NCI-H2171 treated with DMSO at 0.1 percent for 48 hours (cell line): ENCODE data around the gene SLC6A12.

Experiments
- DNase-seq: peaks from one replicate; lab custom pipeline; 2025; lab: John Stamatoyannopoulos, UW

Gene SLC6A12

DNA sequence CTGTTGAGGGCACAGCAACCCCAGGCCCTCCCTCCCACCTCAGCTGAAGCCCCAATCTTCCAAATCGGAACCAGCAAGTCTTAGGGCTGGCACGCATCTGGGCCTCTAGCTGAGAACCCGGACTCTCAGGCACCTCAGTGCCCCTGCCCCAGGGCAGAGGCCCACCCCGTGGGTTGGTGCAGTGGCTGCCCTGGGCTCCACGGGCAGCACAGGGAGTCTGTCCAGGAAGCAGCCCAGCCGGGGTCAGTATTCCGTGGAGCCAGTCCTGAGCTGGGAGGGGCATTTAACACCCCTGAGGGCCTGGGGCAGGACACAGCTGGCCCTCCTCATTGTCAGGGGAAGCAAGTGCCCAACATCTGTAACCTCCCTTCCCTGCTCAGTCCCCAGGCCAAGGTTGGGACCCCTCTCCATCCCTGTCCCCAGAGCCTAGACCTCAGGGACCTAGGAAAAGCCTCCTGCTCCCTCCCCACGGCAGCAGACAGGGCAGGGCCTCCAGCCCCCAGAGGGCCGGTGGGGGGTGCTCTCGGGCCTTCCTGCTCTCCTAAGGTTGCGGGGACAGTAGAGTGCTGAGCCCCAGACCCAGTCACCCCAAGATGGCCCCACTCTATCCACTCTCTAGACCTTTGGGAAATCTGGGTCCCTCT, 36.5 kb downstream of the SLC6A12 start:
- DNase-seq = no peak

DNA sequence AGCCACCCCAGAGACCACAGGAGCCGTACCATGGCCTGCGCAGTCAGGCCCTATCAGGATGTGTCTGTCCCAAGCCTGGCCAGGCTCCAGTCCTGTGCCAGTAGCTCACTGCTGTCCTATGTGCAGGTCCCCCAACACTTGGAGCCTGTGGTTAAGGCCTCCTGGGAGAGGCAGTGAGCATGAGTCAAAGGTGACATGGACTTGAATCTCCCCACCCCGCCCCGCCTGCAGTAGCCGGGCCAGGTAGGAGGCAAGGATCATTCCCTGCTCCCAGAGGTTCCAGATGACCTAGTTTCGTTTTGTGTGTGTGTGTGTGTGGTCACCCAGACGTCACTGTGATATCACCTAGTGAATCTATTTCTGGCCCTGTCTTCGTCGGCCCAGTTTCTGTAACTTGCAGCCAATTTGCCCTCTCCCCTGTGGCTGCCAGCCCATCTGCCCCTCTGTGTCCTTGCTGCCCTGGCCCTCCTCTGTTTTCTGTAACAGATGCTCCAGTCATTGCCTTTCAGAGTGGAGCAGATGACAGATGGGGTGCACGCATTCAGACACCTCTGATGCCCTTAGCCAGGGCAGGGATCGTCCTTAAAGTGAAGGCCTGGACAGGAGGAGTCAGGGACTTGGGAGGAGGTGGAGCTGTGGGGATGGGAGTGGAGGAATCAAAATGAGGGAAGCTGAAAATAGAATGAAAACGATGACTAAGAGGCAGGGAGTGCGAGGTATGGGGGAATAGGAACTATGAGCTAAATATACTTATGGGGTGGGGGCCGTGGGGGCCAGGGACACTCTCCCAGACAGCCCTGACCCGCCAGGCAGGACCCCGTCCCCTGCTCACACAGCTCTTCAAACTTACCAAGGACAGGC, 37.4 kb downstream of the SLC6A12 start:
- DNase-seq = peak; percentile 100

DNA sequence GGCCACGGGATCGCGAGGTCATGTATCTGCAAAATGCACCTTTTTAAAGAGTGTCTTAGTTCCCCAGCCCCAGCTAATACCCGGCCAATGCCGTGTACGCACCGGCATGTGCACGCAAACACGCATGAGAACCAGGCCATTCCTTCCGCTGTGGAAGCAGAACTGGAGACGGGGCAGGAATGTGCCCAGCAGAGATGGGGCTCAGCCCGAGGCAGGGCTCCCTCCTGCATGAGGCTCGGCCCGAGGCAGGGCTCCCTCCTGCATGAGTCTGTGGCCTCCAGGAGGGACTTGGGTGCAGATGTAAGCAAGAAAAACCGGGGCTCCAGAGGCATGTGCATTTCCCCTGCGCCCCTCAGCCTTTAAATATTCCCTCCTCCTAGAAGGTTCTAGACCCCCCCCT, 38.2 kb downstream of the SLC6A12 start:
- no peak for DNase-seq

DNA sequence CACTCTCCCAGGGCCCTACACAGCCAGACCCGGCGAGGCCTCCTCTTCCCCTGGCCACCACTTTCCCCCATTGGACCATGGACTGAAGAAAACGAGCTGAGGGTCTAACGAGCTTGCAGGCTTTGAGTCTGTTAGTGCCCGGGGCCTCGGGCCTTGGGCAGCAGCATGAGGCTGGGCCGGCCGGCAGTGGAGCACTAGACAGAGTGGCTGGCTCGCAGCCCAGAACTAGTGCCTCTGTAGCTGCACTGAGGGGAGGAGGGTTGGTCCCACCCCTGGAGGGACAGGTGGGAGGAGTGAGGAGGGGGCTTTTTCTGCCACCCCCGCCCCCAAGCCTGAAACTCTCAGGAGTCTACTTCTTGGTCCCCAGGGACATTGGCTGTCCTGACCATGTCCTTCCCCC, 38.7 kb downstream of the SLC6A12 start:
- DNase-seq = peak; percentile 81

DNA sequence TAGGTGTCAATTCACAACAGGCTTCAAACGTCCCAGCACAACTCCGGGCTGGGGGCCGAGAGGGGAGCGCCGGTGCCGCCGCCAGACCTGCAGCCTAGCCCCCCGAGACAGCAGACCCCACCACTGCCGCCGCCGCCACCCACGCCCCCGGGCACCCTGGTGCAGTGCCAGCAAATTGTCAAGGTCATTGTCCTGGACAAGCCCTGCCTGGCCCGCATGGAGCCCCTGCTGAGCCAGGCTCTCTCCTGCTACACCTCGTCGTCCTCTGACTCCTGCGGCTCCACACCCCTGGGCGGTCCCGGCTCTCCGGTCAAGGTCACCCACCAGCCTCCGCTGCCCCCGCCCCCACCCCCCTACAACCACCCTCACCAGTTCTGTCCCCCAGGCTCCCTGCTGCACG, 39.4 kb downstream of the SLC6A12 start:
- no peak for DNase-seq

DNA sequence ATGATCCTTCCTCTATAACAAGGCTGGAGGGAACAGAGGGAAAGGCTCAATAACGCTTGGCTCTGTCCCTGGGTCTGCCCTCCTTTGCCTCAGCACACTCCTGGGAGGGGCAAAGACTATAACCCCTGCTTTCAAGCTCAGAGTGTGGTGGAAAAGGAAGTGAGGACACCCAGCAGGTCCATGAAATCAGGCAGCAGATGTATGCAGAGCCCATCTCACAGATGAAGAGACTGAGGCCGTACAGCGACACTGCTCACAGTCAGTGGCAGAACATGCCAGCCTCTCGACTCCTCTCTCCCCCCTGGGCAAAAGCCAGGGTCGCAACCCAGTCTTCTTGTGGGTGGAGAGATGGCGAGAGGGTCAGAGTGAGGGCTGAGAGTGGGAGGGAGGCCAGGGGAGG, 39.8 kb downstream of the SLC6A12 start:
- no peak for DNase-seq

DNA sequence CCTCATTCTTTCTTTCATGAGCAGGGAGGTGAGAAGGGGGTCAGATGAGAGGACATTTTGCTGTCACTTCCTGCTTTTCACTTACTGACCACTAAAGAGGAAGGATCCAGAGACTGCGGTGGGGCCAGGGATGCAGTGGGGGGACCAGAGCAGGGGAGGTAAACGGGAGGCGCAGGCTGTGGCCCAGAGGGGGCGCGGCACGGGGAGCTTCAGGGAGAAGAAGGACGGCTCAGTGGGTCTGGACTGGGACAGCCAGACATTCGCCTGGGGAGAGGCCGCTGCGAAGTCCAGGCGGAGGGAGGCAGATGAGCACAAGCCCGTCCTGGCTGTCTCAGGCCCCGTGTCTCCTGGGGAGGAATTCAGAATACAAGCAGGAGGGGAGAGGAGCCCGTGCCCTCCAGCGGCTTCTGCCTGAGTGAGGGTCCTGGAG, 41.2 kb downstream of the SLC6A12 start:
- DNase-seq = no peak

DNA sequence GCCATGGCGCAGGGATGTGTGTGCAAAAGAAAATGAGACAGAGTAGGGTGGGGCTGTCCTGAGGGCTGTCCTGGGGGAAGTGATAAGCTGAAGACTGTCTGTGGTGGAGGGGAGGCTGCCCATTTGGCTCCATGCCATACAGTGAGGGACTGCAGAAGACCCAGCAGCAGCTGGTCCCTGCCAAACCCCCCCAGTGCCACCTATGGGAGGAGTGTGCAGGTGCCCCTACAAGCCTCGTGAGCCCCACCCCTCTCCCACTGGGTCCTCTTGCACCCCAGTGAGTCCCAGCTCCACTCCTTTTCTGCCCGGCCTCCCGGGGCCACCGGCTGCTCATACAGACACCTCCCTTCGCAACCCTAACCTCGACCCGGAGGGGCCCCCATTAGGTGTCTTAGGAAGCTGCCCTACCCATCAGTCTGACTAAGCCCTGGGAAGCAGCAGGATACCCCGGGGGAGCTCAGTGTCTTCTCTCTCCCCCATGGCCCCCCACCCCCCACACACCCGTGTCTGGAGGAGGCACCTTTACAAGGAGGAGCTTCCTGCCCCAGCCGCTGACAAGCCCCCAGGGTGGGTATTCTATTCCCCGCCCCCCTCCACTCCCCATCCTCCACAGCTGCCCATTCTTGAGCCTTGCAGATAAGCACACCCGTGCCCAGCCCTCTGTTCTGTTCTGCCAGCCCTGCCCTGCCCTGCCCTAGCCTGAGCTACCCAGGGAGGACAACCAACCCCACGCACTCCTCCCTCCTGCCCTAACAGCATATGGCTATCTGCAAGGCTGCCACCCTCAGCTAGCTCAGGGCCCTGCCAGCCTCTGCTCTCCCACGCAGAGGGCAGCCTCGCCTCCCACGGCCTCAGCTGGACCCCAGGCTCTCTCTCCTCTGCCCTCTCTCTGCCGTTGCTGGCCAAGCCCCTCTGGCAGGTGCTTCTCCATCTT, 41.9 kb downstream of the SLC6A12 start:
- peak; percentile 51 for DNase-seq

DNA sequence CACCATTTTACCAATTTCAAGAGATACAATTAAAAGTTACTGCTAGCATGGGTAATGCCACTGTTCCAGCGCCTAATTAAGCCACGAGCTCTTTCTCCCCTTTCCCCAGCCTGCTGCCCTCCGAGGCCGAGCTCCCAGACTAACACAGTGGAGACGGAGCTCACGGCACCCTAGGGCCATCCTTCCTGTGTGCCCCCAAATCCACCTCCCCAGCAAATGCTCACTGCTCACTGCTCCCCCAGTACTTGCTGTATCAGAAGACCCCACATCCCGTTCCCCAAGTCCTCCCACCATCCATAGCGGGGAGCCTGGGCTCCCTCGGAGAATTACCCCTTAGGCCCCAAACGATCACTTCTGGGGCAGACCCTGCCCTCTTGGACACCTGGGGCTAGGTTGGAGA, 42.7 kb downstream of the SLC6A12 start:
- DNase-seq = no peak

DNA sequence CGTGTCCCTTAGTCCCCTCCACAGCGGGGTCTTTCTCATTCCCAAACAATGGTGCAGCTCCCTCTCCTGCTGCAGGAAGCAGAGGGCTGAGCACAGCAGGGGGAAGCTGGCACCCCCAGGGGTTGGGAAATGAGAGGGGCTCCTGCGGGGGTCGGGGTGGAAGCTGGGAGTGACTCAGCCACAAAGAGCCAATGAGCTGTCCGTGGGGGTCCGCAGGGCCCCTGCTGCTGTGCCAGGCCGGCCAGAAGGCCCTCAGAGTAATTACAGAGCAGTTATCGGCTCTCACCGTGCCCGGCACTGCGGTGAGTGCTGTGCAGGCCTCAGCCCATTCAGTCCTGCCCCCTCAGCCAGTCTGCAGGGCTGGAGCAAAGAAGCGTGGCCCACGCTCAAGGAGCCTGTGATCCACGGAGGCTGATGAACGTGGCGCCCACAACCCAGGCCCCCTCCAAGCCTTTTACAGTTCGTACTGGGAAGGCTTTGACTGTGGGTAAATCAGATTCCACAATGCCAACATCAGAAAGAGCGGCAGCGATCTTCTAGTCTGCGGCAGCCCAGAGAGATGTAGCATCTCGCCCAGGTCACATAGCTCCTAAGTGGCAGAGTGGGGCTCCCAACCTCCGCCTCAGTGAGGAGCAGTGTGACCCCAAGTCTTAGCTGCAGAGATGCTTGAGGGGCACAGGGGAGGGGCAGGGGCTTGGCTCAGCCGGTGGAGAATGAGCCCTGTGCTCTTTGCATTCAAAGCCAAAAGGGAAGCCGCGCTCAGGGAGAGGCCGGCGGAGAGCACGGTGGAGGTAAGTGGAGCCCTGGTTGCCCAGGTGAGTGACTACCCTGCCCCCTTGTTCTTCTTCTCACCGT, 43.4 kb downstream of the SLC6A12 start:
- DNase-seq = no peak

DNA sequence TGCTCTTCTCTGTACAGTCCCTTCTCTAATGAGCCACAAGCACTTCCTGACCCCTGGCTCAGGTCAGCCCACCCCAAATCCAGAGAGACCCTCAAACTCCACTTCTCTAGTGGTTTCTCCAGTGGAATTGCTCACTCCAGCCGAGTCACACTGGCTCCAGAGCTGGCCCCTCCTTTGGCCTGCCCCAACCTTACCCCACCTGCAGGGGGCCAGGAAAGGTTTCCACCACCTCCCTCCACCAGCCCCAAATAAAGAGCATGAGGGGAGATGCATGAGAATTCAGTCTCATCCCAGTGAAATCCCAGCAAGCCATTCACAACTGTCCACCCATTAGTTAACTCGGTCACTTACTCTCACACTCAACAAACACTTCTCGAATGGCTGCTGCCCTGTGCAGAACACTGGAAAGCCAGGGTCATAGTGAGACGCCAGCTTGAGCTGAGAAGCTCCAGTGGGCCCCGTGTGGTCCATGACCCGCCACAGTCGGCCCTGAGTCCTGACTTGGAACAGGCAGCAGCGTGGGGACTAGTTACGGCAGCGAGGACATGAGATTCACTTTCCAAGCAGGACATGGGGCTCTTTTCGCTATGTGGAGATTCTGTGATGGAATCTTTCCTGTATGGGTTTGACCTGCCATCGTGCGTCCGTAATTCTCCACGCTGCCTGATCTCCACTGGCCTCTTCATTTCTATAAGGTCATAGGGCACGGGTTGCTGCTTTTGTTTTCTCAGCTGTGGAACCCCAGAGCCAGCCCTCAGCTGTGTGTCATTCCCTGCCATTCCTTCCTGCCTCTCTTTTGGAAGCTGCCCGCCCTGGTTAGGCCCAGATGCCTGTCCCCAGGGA, 44.2 kb downstream of the SLC6A12 start:
- DNase-seq = no peak

DNA sequence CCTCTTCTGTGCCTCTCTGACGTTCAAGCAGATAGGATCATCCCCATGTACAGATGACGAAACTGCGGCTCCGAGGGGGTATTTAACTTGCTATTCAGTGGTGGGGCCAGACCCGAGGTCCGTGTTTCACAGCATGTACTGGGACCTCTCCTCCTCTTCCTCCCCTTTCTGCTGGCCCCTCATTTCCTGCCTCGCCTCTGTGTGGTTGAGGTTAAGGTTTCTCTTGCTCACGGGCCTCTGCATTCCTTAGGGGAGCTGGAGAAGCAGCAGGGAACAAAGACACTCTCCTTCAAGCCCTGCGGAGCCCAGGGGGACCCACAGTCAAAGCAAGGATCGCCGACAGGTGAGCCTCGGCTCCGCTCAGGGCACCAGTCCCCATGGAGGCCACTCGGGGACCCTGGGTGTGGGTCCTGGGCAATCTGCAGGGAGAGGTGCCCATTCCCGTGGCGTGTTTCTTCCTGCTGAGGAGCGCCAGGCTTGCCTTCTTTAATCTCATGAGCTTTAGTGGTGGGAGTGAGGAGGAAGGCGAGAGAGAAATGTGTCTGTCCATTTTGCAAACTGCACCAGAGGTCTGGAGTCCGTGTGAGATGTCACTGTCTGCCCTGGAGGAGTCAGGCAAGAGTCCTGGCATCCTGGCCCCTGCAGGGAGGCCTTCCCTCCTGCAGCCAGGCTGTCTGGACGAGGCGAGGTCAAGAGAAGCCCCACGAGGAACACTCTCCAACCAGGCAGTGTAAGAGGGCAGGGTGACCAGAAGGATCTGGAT, 45.0 kb downstream of the SLC6A12 start:
- DNase-seq = no peak

DNA sequence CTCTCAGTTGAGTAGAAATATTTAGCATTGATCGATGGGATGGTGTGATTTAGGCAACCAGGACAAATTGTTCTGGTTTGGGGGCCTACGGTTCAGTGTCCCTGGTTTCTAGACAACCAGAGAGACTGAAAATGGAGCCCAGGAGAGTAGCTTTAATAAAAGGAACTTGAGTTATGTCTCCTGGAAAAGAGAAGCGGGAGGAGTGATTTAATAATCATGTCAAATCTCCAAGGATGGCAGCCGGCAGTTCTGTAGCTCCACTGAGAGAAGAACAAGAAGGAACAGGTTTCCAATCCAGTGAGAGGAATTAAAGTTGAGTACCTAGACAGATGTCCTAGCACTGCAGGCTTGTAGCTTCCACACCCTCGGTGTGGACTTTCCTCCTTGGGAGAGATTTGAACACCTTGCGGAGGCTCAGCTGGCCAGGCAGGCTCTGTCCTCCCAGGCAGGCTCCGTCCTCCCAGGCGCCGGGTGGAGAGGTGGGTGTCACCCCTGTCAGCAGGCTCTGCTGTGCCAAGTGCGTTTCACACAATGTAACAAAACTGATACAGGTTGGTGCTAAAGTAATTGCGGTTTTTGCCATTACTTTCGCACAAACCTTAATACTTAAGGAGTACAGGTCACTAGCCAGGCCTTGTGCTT, 45.9 kb downstream of the SLC6A12 start:
- peak; percentile 69 for DNase-seq

DNA sequence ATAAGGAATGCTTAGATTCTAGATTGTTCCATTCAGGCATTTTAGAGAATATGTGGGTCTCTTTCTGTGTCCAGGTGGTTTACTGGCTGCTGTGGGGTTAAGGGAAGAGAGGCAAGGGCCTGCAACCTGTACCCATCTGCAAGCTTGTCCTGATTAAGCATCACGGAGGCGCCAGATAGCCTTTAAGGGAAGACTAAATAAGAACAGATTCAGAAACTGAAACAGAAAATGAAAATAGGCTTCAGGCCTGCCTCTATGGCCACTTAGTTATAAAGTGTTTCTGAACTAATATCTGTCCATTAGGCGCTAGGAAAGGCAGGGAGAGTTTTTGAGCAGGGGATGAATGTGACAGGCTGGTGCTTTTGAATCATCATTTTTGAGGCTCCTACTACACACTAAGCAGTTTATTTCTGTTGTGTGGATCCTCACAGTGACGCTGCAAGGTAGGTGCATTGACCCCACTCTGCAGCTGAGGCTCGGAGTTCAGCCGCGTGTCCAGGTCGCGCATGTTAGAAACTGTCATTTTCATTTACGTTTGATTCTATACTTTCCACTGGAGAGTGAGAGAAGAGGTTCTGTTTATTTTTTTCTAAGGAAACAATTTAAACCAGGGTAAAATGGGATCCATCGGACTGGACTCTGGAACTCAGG, 47.4 kb downstream of the SLC6A12 start:
- no peak for DNase-seq

DNA sequence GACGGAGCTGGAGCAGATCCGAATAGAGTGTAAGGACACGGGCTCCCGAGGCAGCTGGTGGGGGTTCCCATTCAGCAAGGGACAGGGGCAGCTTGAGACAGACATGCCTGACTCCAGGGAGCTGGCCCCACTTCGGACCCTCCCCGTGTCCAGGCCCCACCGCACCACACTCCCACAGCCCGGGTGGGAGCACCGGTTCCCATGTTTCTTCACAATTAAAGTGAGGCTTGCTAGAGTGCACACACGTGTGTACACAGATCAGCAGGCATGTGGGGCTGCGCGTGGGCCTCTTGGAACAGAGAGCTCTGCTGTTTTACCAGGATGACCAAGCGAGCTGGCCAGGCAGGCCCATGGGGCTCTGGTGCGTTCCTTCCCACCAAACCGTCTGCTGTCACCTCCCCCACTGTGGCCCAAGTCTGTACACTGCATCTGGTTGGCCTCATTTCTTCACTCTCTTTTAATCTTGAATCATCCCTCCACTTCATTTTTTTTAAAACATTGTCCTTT, 48.0 kb downstream of the SLC6A12 start:
- DNase-seq = no peak

DNA sequence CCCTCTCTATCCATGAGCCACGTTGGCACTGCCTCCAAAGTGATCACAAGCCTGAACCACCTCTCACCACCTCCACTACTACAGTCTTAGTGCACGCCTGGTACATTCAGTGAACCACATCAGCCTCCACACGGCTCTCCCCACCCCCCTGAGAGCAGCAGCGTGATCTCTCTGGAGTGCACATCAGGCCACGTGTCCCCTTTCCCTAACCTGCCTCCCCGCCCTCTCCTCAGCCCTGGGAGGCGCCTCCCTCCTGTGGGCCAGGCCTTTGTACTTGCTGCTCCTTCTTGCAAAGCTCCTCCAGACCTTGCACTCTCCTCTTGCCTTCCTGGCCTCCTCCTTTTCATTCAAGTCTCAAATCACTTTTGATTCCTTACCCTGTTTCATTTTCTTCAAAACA, 49.8 kb downstream of the SLC6A12 start:
- DNase-seq = peak; percentile 80

DNA sequence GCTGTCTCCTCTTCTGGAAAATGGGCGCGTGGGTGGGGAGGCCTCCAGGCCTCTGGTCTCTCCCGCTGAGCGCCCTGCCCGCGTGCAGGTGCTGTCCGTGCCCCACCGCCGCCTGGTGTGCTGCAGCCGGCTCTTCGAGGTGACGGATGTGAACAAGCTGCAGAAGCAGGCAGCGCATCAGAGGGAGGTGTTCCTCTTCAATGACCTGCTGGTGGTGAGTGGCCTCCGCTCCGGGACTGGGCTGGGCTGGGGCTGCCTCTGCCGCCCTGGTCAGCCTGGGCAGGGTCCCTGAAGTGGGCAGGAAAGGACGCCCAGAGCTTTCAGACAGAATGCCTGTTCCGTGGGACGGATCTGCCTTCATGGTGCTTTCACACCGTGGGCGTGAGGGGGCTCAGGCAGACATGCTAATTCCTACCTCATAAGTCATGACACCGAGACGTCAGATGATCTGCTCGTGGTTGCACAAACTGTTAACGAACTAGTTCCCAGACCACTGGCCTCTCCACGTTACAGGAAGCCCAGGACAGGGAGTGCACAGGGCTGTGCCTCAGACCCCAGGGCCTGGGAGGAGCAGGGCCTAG, 50.5 kb downstream of the SLC6A12 start:
- no peak for DNase-seq
